GM23338 (cell line): ENCODE data around the gene KRT9. TPM values are rescaled to one million over a fixed set of nuclear protein-coding genes. Genes with fewer than 3 reads are reported as not detected.

Source experiments
- ATAC-seq: fragments of 200-7000 bp; cut with Tn5 transposase; 3 replicates; pipeline ENCODE4 v1.9.1; 2020
- DNase-seq: peaks from one replicate; pipeline ENCODE4 v3.0.0-alpha.2; 2015; ENCODE audit warnings: low spot score
- H2AFZ ChIP-seq: fragments of 200-600 bp; sonication (generic); 2 replicates; pipeline ENCODE4 v1.8.0; 2016; ENCODE audit warnings: antibody characterized with exemption, mild to moderate bottlenecking, moderate library complexity
- H3F3A ChIP-seq: fragments of 200-600 bp; sonication (generic); replicated peaks from 2 replicates; pipeline ENCODE4 v1.8.0; 2017; ENCODE audit warnings: antibody characterized with exemption, mixed run types, low read depth
- H3K27ac ChIP-seq: fragments of 200-600 bp; sonication (generic); 2 replicates; pipeline ENCODE4 v1.6.1; 2016; ENCODE audit warnings: low read depth
- H3K27me3 ChIP-seq: fragments of 200-600 bp; sonication (generic); 2 replicates; pipeline ENCODE4 v1.8.0; 2016; ENCODE audit warnings: mild to moderate bottlenecking, mixed run types, moderate library complexity; ENCODE audit not compliant: insufficient read depth
- H3K36me3 ChIP-seq: fragments of 200-600 bp; sonication (generic); 2 replicates; pipeline ENCODE4 v1.8.0; 2016; ENCODE audit warnings: mild to moderate bottlenecking; ENCODE audit not compliant: insufficient read depth
- H3K4me1 ChIP-seq: fragments of 200-600 bp; sonication (generic); 2 replicates; pipeline ENCODE4 v1.8.0; 2016; ENCODE audit warnings: mild to moderate bottlenecking, moderate library complexity; ENCODE audit not compliant: insufficient read depth
- H3K4me2 ChIP-seq: fragments of 200-600 bp; sonication (generic); 2 replicates; pipeline ENCODE4 v1.7.1; 2017; ENCODE audit warnings: mixed run types
- H3K4me3 ChIP-seq: fragments of 200-600 bp; sonication (generic); 2 replicates; pipeline ENCODE4 v1.6.1; 2016; ENCODE audit warnings: mixed run types
- H3K79me2 ChIP-seq: fragments of 200-600 bp; sonication (generic); replicated peaks from 2 replicates; pipeline ENCODE4 v1.8.0; 2017; ENCODE audit warnings: mild to moderate bottlenecking; ENCODE audit not compliant: insufficient read depth
- H3K9me2 ChIP-seq: fragments of 200-600 bp; sonication (generic); 2 replicates; pipeline ENCODE4 v1.8.0; 2017; ENCODE audit not compliant: insufficient read depth
- H4K20me1 ChIP-seq: fragments of 200-600 bp; sonication (generic); replicated peaks from 2 replicates; pipeline ENCODE4 v1.8.0; 2017; ENCODE audit warnings: mild to moderate bottlenecking; ENCODE audit not compliant: insufficient read depth
- H3K27ac Mint-ChIP-seq: 2 replicates; pipeline ENCODE4 v1.8.0; 2020; ENCODE audit warnings: inconsistent platforms, mild to moderate bottlenecking, moderate library complexity, mixed read lengths
- H3K27me3 Mint-ChIP-seq: 3 replicates; pipeline ENCODE4 v1.8.0; 2022; ENCODE audit warnings: low read depth, mild to moderate bottlenecking, moderate library complexity, mixed read lengths, inconsistent platforms; ENCODE audit not compliant: insufficient read depth, poor library complexity
- H3K36me3 Mint-ChIP-seq: 3 replicates; pipeline ENCODE4 v1.8.0; 2021; ENCODE audit warnings: low read depth, mild to moderate bottlenecking, inconsistent platforms, moderate library complexity, mixed read lengths
- H3K4me1 Mint-ChIP-seq: 3 replicates; pipeline ENCODE4 v1.8.0; 2020; ENCODE audit warnings: mild to moderate bottlenecking, inconsistent platforms, mixed read lengths
- H3K4me3 Mint-ChIP-seq: 3 replicates; pipeline ENCODE4 v1.8.0; 2021; ENCODE audit warnings: moderate library complexity, mild to moderate bottlenecking, inconsistent platforms, mixed read lengths
- H3K9me3 Mint-ChIP-seq: 3 replicates; pipeline ENCODE4 v1.8.0; 2020; ENCODE audit warnings: moderate library complexity, mild to moderate bottlenecking, inconsistent platforms, mixed read lengths
- CREB1 ChIP-seq: fragments of 250-450 bp; sonication (Bioruptor Pico); IDR thresholded peaks from 2 replicates; pipeline ENCODE4 v1.5.0; 2020; ENCODE audit warnings: low read depth, mild to moderate bottlenecking, moderate library complexity
- CTCF ChIP-seq, 2 experiments: fragments of 200-600 bp in 1 of 2; sonication (generic) in 1 of 2; conservative IDR thresholded peaks; 2 replicates each; pipeline versions ENCODE4 v1.5.1 to v1.6.1; 2016 to 2017; ENCODE audit warnings: antibody characterized with exemption in 2 of 2, low read depth in 2 of 2, mild to moderate bottlenecking in 2 of 2, moderate library complexity in 1 of 2
- ETS1 ChIP-seq: IDR thresholded peaks from 2 replicates; pipeline ENCODE4 v1.6.1; 2016; ENCODE audit warnings: antibody characterized with exemption
- EZH2 ChIP-seq: fragments of 200-600 bp; sonication (generic); IDR thresholded peaks from one replicate; pipeline ENCODE4 v1.8.0; 2017; ENCODE audit warnings: antibody characterized with exemption, mild to moderate bottlenecking, low read depth; ENCODE audit not compliant: unreplicated experiment
- EZH2phosphoT487 ChIP-seq: fragments of 200-600 bp; sonication (generic); IDR thresholded peaks from one replicate; pipeline ENCODE4 v1.8.1; 2018; ENCODE audit warnings: antibody characterized with exemption; ENCODE audit not compliant: unreplicated experiment
- JUNB ChIP-seq: IDR thresholded peaks from one replicate; pipeline ENCODE4 v1.6.1; 2016; ENCODE audit warnings: antibody characterized with exemption; ENCODE audit not compliant: unreplicated experiment
- NANOG ChIP-seq: IDR thresholded peaks from 2 replicates; pipeline ENCODE4 v1.6.1; 2016; ENCODE audit warnings: antibody characterized with exemption, borderline replicate concordance
- POLR2AphosphoS5 ChIP-seq: IDR thresholded peaks from 2 replicates; pipeline ENCODE4 v1.6.1; 2016; ENCODE audit warnings: antibody characterized with exemption, low read depth
- REST ChIP-seq: IDR thresholded peaks from one replicate; pipeline ENCODE4 v1.6.1; 2018; ENCODE audit warnings: antibody characterized with exemption; ENCODE audit not compliant: unreplicated experiment
- STAT1 ChIP-seq: IDR thresholded peaks from one replicate; pipeline ENCODE4 v1.6.1; 2016; ENCODE audit warnings: antibody characterized with exemption; ENCODE audit not compliant: unreplicated experiment
- ZNF114 ChIP-seq: fragments of 250-450 bp; sonication (Bioruptor Pico); IDR thresholded peaks from 2 replicates; pipeline ENCODE4 v1.5.0; 2020; ENCODE audit warnings: mild to moderate bottlenecking, moderate library complexity
- ZNF331 ChIP-seq: fragments of 250-450 bp; sonication (Bioruptor Pico); IDR thresholded peaks from 2 replicates; pipeline ENCODE4 v1.5.0; 2020; ENCODE audit warnings: low read depth, mild to moderate bottlenecking, moderate library complexity
- ZNF462 ChIP-seq: fragments of 250-450 bp; sonication (Bioruptor Pico); IDR thresholded peaks from 2 replicates; pipeline ENCODE4 v1.5.0; 2020; ENCODE audit warnings: mild to moderate bottlenecking, moderate library complexity
- polyA plus RNA-seq: library from polyadenylated mRNA; unstranded; fragments of >200 nt; fragmentation: Nextera tagmentation; extraction: Ambion mirVana; gene quantifications from 2 replicates; pipeline ENCODE4 v1.2.1, GENCODE V29; 2016
- total RNA-seq: library from RNA; depleted of rRNA; stranded (reverse); fragments of >200 nt; shearing (Covaris generic); gene quantifications from 2 replicates; pipeline ENCODE4 v1.2.3, GENCODE V29; 2014

The KRT9 gene
- total and polyA plus RNA-seq, 2 experiments from 2014 or later: not detected

- TF ChIP-seq CREB1 (CRISPR knock-in tag): no peak
- TF ChIP-seq ZNF462 (CRISPR knock-in tag): no peak
- no peak for TF ChIP-seq EZH2
- TF ChIP-seq ZNF331: no peak
- no peak for TF ChIP-seq EZH2phosphoT487
- no peak for TF ChIP-seq JUNB
- TF ChIP-seq CTCF (conservative IDR thresholded peaks at IDR 0.05; ENCODE audit: low read depth in 2 of 2): no peak
- TF ChIP-seq STAT1: no peak
- TF ChIP-seq NANOG: no peak
- TF ChIP-seq POLR2AphosphoS5: no peak
- TF ChIP-seq ZNF114 (CRISPR knock-in tag): no peak
- TF ChIP-seq ETS1: no peak
- TF ChIP-seq REST: no peak
- H3K9me2 ChIP-seq: no peaks in the 10 kb centered on the region
- no peak overlapping the region for H2AFZ ChIP-seq
- H3K27ac Mint-ChIP-seq: no peak overlapping the region
- no peak overlapping the region for H3K4me3 ChIP-seq
- no peak overlapping the region for H3K27ac ChIP-seq
- H3K4me3 Mint-ChIP-seq: no peak overlapping the region
- DNase-seq (no peak), ATAC-seq (no peak)
- no peaks in the 10 kb centered on the region for H3K36me3 ChIP-seq
- H3K27me3 ChIP-seq: no peaks in the 10 kb centered on the region
- H3K4me1 Mint-ChIP-seq: peaks cover 4% of the 10 kb centered on the region
- no peaks in the 10 kb centered on the region; the same call in 2 of the 3 replicates for H3K36me3 Mint-ChIP-seq
- peaks cover 6% of the 10 kb centered on the region for H3K27me3 Mint-ChIP-seq
- H4K20me1 ChIP-seq: no peaks in the 10 kb centered on the region
- no peaks in the 10 kb centered on the region for H3K4me1 ChIP-seq
- H3K4me2 ChIP-seq: no peak overlapping the region
- H3K79me2 ChIP-seq: no peaks in the 10 kb centered on the region
- no peaks in the 10 kb centered on the region for H3F3A ChIP-seq
- no peaks in the 10 kb centered on the region; the same call in 2 of the 3 replicates for H3K9me3 Mint-ChIP-seq
Measured at GRCh38 chr17:41588126-41588810, 16.4 kb upstream of the KRT9 start.
